K562 (cell line): ENCODE data around the gene PSPH. TPM values are rescaled to one million over a fixed set of nuclear protein-coding genes. Genes with fewer than 3 reads are reported as not detected.
A peak's percentile ranks its signal among the peaks of the same experiment; 100 is the strongest.

Experiments
- ATF1 ChIP-seq, 2 experiments: fragments of 450-650 bp in 1 of 2; IDR thresholded peaks; 2 replicates each; pipeline ENCODE4 v1.6.1; 2016; ENCODE audit warnings: missing compliant biosample characterization in 1 of 2, missing genetic modification characterization in 1 of 2
- CAMTA2 ChIP-seq: fragments of 250-450 bp; sonication (Bioruptor Pico); conservative IDR thresholded peaks from 2 replicates; pipeline ENCODE4 v1.5.1; 2022
- HDAC2 ChIP-seq: fragments of 450-650 bp; IDR thresholded peaks from 2 replicates; pipeline ENCODE4 v1.6.1; 2016; ENCODE audit warnings: mild to moderate bottlenecking
- NFXL1 ChIP-seq: fragments of 450-650 bp; formaldehyde crosslinking; IDR thresholded peaks from 2 replicates; pipeline ENCODE4 v1.4.0; 2021; ENCODE audit warnings: mild to moderate bottlenecking
- RBM22 ChIP-seq: fragments of 200-400 bp; formaldehyde crosslinking; IDR thresholded peaks from 2 replicates; pipeline ENCODE4 v1.6.1; 2018; ENCODE audit warnings: low read length, low read depth; ENCODE audit not compliant: poor library complexity, severe bottlenecking
- SIN3A ChIP-seq, 2 experiments: fragments of 150-350 bp in 1 of 2; IDR thresholded peaks; 2 replicates each; pipeline ENCODE4 v1.6.1; 2011 to 2016; ENCODE audit warnings: borderline replicate concordance in 2 of 2, low read depth in 2 of 2, low read length in 2 of 2, mild to moderate bottlenecking in 2 of 2, moderate library complexity in 2 of 2; ENCODE audit not compliant: control insufficient read depth in 1 of 2
- SMARCB1 ChIP-seq: IDR thresholded peaks from 2 replicates; pipeline ENCODE4 v1.6.1; 2011; ENCODE audit warnings: improper control_type of control experiment, low read depth; ENCODE audit not compliant: insufficient read length
- SNIP1 ChIP-seq: fragments of 450-650 bp; IDR thresholded peaks from 2 replicates; pipeline ENCODE4 v1.7.1; 2017; ENCODE audit warnings: low read depth, mild to moderate bottlenecking
- ZBTB17 ChIP-seq: fragments of 450-650 bp; formaldehyde crosslinking; IDR thresholded peaks from 2 replicates; pipeline ENCODE4 v1.4.0; 2020; ENCODE audit warnings: mild to moderate bottlenecking
- ZNF133 ChIP-seq: fragments of 250-450 bp; sonication (Bioruptor Pico); IDR thresholded peaks from 2 replicates; pipeline ENCODE4 v1.4.0; 2020; ENCODE audit warnings: mild to moderate bottlenecking
- ZNF431 ChIP-seq: sonication (generic); formaldehyde crosslinking; IDR thresholded peaks from 2 replicates; pipeline ENCODE4 v1.8.0; 2022; ENCODE audit warnings: mild to moderate bottlenecking, missing genetic modification reagents
- ZNF436 ChIP-seq: fragments of 250-450, 450-650 bp; sonication (Bioruptor Pico); formaldehyde crosslinking; IDR thresholded peaks from 2 replicates; pipeline ENCODE4 v1.7.0; 2020; ENCODE audit warnings: mild to moderate bottlenecking
- polyA plus RNA-seq, 8 experiments: library from polyadenylated mRNA; depleted of rRNA in 4 of 8; stranded (reverse) in 5 of 8; unstranded in 3 of 8; fragments of >200 nt; fragmentation: Nextera tagmentation in 2 of 8; fragmentation: Illumina TruSeq in 1 of 8; extraction: Ambion mirVana in 2 of 8; extraction: Trizol in 1 of 8; gene quantifications; 2 replicates each; pipeline versions ENCODE4 v1.2.1 to v1.2.3, GENCODE V29; 2011 to 2014; ENCODE audit warnings: inconsistent platforms in 1 of 8, missing spikeins in 1 of 8
- total RNA-seq, 7 experiments: library from RNA; depleted of rRNA in 6 of 7; stranded (reverse); fragments of >200 nt in 6 of 7; fragmentation: Illumina TruSeq in 2 of 7; extraction: Trizol in 2 of 7; gene quantifications; 2 replicates each; pipeline versions ENCODE4 v1.2.1 to v1.2.3, GENCODE V29; 2011 to 2021; ENCODE audit warnings: low replicate concordance in 1 of 7
- TF ChIP-seq, protein P1 (sequence below): fragments of 450-650 bp; IDR thresholded peaks from 2 replicates; pipeline ENCODE4 v1.6.1; 2017; ENCODE audit warnings: antibody characterized with exemption, mild to moderate bottlenecking
- TF ChIP-seq, protein P2 (sequence below): fragments of 450-650 bp; IDR thresholded peaks from 2 replicates; pipeline ENCODE4 v1.6.1; 2016; ENCODE audit warnings: borderline replicate concordance
- TF ChIP-seq, protein P3 (sequence below): fragments of 450-650 bp; IDR thresholded peaks from 2 replicates; pipeline ENCODE4 v1.7.1; 2018; ENCODE audit warnings: mild to moderate bottlenecking, low read depth; ENCODE audit not compliant: partially characterized antibody
- TF ChIP-seq, protein P4 (sequence below): sonication (generic); IDR thresholded peaks from 2 replicates; pipeline ENCODE4 v1.6.1; 2016

Gene PSPH
- total and polyA plus RNA-seq, 9 of the 15 experiments (the other 6 are each of a cell fraction or from before 2014, with no cell fraction given): 6.3 to 46.8 (median 20.2) TPM

DNA sequence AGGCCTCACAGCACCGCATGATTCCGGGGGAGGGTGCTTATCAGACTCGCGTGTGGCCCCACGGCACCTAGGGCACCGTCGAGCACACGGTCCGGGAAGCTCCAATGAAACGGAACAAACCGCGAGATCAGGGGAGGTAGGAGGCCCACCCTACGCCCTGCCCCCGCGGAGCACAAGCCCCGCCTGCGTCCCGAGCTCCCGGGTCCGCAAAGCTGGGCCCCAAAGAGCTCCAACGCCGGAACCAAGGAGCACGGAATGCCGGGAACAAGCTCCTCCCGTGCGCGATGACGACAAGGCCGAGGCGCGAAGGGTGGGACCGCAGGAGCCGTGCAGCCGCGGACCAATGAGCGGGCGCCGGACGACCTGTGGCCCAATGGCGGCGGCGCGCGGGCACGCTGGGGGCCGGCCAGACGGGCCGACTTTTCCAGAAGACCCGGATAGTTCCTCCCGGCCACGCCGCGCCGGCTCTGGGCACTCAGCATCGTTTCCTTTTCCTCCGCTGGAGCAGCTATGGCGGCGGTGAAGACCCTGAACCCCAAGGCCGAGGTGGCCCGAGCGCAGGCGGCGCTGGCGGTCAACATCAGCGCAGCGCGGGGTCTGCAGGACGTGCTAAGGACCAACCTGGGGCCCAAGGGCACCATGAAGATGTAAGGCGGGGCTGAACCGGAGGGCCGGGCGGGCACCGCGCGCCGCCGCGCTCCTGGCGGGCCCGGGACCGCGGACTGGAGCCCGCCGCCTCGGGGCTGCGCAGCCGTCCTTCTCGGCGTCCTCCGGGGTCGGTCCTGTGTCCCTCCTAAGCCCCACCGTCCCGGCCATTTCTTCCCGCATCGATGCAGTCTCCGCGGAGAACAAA lies at the start of gene PSPH, which contains the start of gene CCT6A (continued):
- no peak for TF ChIP-seq NFXL1
- peak; percentile 5 for TF ChIP-seq RBM22
- TF ChIP-seq ZNF431 (CRISPR knock-in tag): no peak
- peak; percentile 51; the same call in 1 of the 2 replicates for TF ChIP-seq ZBTB17 (CRISPR knock-in tag)
- TF ChIP-seq ZNF436 (CRISPR knock-in tag): no peak
- TF ChIP-seq ATF1 (CRISPR knock-in tag; IDR thresholded peaks at IDR 0.05): no peak
- peak; percentile 95 for TF ChIP-seq ATF1 (tag; IDR thresholded peaks at IDR 0.05)
- TF ChIP-seq ZNF133 (CRISPR knock-in tag): no peak
- TF ChIP-seq, protein P1, sequence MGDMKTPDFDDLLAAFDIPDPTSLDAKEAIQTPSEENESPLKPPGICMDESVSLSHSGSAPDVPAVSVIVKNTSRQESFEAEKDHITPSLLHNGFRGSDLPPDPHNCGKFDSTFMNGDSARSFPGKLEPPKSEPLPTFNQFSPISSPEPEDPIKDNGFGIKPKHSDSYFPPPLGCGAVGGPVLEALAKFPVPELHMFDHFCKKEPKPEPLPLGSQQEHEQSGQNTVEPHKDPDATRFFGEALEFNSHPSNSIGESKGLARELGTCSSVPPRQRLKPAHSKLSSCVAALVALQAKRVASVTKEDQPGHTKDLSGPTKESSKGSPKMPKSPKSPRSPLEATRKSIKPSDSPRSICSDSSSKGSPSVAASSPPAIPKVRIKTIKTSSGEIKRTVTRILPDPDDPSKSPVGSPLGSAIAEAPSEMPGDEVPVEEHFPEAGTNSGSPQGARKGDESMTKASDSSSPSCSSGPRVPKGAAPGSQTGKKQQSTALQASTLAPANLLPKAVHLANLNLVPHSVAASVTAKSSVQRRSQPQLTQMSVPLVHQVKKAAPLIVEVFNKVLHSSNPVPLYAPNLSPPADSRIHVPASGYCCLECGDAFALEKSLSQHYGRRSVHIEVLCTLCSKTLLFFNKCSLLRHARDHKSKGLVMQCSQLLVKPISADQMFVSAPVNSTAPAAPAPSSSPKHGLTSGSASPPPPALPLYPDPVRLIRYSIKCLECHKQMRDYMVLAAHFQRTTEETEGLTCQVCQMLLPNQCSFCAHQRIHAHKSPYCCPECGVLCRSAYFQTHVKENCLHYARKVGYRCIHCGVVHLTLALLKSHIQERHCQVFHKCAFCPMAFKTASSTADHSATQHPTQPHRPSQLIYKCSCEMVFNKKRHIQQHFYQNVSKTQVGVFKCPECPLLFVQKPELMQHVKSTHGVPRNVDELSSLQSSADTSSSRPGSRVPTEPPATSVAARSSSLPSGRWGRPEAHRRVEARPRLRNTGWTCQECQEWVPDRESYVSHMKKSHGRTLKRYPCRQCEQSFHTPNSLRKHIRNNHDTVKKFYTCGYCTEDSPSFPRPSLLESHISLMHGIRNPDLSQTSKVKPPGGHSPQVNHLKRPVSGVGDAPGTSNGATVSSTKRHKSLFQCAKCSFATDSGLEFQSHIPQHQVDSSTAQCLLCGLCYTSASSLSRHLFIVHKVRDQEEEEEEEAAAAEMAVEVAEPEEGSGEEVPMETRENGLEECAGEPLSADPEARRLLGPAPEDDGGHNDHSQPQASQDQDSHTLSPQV: peak; percentile 64; the same call in 1 of the 2 replicates
- TF ChIP-seq SNIP1: no peak
- TF ChIP-seq, protein P2, sequence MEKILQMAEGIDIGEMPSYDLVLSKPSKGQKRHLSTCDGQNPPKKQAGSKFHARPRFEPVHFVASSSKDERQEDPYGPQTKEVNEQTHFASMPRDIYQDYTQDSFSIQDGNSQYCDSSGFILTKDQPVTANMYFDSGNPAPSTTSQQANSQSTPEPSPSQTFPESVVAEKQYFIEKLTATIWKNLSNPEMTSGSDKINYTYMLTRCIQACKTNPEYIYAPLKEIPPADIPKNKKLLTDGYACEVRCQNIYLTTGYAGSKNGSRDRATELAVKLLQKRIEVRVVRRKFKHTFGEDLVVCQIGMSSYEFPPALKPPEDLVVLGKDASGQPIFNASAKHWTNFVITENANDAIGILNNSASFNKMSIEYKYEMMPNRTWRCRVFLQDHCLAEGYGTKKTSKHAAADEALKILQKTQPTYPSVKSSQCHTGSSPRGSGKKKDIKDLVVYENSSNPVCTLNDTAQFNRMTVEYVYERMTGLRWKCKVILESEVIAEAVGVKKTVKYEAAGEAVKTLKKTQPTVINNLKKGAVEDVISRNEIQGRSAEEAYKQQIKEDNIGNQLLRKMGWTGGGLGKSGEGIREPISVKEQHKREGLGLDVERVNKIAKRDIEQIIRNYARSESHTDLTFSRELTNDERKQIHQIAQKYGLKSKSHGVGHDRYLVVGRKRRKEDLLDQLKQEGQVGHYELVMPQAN: peak; percentile 54; the same call in 1 of the 2 replicates
- no peak for TF ChIP-seq SMARCB1
- TF ChIP-seq CAMTA2 (CRISPR knock-in tag): no peak
- TF ChIP-seq, protein P3, sequence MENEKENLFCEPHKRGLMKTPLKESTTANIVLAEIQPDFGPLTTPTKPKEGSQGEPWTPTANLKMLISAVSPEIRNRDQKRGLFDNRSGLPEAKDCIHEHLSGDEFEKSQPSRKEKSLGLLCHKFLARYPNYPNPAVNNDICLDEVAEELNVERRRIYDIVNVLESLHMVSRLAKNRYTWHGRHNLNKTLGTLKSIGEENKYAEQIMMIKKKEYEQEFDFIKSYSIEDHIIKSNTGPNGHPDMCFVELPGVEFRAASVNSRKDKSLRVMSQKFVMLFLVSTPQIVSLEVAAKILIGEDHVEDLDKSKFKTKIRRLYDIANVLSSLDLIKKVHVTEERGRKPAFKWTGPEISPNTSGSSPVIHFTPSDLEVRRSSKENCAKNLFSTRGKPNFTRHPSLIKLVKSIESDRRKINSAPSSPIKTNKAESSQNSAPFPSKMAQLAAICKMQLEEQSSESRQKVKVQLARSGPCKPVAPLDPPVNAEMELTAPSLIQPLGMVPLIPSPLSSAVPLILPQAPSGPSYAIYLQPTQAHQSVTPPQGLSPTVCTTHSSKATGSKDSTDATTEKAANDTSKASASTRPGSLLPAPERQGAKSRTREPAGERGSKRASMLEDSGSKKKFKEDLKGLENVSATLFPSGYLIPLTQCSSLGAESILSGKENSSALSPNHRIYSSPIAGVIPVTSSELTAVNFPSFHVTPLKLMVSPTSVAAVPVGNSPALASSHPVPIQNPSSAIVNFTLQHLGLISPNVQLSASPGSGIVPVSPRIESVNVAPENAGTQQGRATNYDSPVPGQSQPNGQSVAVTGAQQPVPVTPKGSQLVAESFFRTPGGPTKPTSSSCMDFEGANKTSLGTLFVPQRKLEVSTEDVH: no peak
- TF ChIP-seq SIN3A (IDR thresholded peaks at IDR 0.05; ENCODE audit: borderline replicate concordance in 2 of 2, control insufficient read depth in 1 of 2, low read depth in 2 of 2, low read length in 2 of 2): peak; percentile 14 to 51; a peak in 1 of 4 replicates
- peak; percentile 27; the same call in 1 of the 2 replicates for TF ChIP-seq HDAC2
- TF ChIP-seq, protein P4, sequence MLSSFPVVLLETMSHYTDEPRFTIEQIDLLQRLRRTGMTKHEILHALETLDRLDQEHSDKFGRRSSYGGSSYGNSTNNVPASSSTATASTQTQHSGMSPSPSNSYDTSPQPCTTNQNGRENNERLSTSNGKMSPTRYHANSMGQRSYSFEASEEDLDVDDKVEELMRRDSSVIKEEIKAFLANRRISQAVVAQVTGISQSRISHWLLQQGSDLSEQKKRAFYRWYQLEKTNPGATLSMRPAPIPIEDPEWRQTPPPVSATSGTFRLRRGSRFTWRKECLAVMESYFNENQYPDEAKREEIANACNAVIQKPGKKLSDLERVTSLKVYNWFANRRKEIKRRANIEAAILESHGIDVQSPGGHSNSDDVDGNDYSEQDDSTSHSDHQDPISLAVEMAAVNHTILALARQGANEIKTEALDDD: no peak
